ENCODE data around the gene CDH4.

DNA sequence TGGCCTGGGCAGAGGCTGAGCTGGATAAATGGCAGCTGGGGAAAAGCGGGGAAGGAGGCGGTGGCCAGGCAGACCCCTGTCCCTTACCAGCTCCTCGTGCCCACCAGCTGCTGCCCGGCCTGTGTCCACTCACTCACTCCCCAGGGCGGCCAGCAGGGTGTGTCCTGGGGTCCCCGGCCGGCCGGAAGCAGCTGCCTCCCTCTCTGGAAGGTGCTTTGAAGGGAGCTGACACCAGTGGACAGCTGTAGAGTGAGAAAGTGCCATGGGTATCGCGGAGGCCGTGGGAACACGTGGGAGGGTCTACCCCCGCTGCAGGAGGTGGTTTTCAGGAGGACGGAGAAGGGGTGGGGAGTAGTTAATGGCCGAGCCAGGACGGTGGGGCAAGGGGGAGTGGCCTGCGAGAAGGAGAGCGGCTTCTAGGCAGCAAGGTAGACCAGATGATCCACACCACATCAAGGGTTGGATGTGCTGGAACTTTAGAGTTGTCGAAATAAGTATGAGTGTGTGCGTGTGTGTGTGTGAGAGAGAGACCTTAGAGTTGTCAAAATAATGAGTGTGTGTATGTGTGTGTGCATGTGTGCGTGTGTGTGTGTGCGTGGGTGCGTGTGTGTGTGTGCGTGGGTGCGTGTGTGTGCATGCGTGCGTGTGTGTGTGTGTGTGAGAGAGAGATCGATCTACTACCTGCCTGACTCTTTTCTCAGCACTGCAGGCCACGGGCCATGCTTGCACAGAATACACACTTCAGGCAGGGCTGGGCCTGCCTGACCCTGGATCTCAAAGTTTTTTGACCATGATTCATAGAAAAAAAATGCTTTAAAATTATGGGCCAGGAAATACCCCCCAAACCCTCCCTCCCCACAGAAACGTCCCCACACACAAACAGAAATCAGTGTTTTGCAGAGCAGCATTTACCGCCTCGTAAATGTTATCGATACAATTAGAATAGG, 43.9 kb downstream of the CDH4 start:
- TF ChIP-seq GABPA (IDR thresholded peaks at IDR 0.05; ENCODE audit: low read depth) (no peak), POLR2AphosphoS5 (IDR thresholded peaks at IDR 0.05; ENCODE audit: low read depth) (no peak)
- TF ChIP-seq, protein P1, sequence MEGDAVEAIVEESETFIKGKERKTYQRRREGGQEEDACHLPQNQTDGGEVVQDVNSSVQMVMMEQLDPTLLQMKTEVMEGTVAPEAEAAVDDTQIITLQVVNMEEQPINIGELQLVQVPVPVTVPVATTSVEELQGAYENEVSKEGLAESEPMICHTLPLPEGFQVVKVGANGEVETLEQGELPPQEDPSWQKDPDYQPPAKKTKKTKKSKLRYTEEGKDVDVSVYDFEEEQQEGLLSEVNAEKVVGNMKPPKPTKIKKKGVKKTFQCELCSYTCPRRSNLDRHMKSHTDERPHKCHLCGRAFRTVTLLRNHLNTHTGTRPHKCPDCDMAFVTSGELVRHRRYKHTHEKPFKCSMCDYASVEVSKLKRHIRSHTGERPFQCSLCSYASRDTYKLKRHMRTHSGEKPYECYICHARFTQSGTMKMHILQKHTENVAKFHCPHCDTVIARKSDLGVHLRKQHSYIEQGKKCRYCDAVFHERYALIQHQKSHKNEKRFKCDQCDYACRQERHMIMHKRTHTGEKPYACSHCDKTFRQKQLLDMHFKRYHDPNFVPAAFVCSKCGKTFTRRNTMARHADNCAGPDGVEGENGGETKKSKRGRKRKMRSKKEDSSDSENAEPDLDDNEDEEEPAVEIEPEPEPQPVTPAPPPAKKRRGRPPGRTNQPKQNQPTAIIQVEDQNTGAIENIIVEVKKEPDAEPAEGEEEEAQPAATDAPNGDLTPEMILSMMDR (IDR thresholded peaks at IDR 0.05; ENCODE audit: insufficient read depth, low read length): no peak
